Parathyroid adenoma (tissue), 2 donors: ENCODE data around the gene UHRF1.
"Not testable (repeated sequence)": the region's sequence is repeated elsewhere in the genome, so short reads cannot be mapped to it uniquely, and the experiment has no call there.

Source experiments
- H2AFZ ChIP-seq: fragments of 300-600 bp; sonication (generic); one replicate; pipeline ENCODE4 v1.7.0; 2017; ENCODE audit warnings: antibody characterized with exemption, mild to moderate bottlenecking
- H3K27ac ChIP-seq: fragments of 300-600 bp; sonication (generic); one replicate; pipeline ENCODE4 v1.7.0; 2017
- H3K27me3 ChIP-seq: fragments of 300-600 bp; sonication (generic); one replicate; pipeline ENCODE4 v1.7.0; 2017; ENCODE audit warnings: low read length; ENCODE audit not compliant: control insufficient read depth, insufficient read depth
- H3K36me3 ChIP-seq: fragments of 300-600 bp; sonication (generic); one replicate; pipeline ENCODE4 v1.7.0; 2017; ENCODE audit warnings: low read length; ENCODE audit not compliant: control insufficient read depth, insufficient read depth
- H3K4me1 ChIP-seq: fragments of 300-600 bp; sonication (generic); one replicate; pipeline ENCODE4 v1.7.0; 2017; ENCODE audit warnings: control low read depth
- H3K4me2 ChIP-seq: fragments of 300-600 bp; sonication (generic); one replicate; pipeline ENCODE4 v1.7.0; 2017; ENCODE audit warnings: low read length
- H3K4me3 ChIP-seq: fragments of 300-600 bp; sonication (generic); one replicate; pipeline ENCODE4 v1.7.0; 2017; ENCODE audit warnings: low read depth, low read length
- H3K79me2 ChIP-seq: fragments of 300-600 bp; sonication (generic); one replicate; pipeline ENCODE4 v1.7.0; 2017; ENCODE audit warnings: control low read depth
- H3K9ac ChIP-seq: fragments of 300-600 bp; sonication (generic); one replicate; pipeline ENCODE4 v1.7.0; 2017; ENCODE audit warnings: mild to moderate bottlenecking
- H3K9me3 ChIP-seq: fragments of 300-600 bp; sonication (generic); one replicate; pipeline ENCODE4 v1.7.0; 2017; ENCODE audit warnings: low read length; ENCODE audit not compliant: control insufficient read depth
- CTCF ChIP-seq: fragments of 300-600 bp; sonication (generic); IDR thresholded peaks from one replicate; pipeline ENCODE4 v1.7.0; 2017; ENCODE audit warnings: antibody characterized with exemption, mild to moderate bottlenecking
- donor health status: primary hyperparathyroidism.

The UHRF1 gene

GRCh38 chr19:4935444-4935843, 26.1 kb downstream of the UHRF1 start:
- no peaks in the 10 kb centered on the region for H3K27me3 ChIP-seq
- no peak overlapping the region for H3K27ac ChIP-seq
- no peak overlapping the region for H3K4me3 ChIP-seq
- no peaks in the 10 kb centered on the region for H3K9me3 ChIP-seq
- H2AFZ ChIP-seq, result no peak overlapping the region
- no peaks in the 10 kb centered on the region for H3K79me2 ChIP-seq
- H3K4me2 ChIP-seq, result no peak overlapping the region
- TF ChIP-seq CTCF, result no peak
- H3K36me3 ChIP-seq, result no peaks in the 10 kb centered on the region
- H3K9ac ChIP-seq, result no peak overlapping the region
- H3K4me1 ChIP-seq, result no peaks in the 10 kb centered on the region

DNA sequence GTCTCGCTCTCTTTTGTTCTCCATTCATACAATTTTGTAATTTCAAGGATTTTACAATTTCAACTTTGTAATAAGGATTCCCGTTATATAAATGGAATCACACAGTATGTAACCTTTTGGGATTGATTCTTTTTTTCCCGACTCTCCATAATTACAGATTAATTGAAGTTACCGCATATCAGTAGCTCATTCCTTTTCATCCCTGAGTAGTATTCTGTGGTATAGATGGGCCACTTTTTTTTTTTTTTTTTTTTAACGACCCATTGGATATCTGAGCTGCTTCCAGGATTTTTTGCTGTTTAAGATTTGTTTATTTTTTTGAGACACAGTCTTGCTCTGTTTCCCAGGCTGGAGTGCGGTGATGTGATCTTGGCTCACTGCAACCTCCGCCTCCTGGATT, 27.8 kb downstream of the UHRF1 start:
- Histone ChIP-seq H3K79me2 (no peaks in the 10 kb centered on the region), H3K4me1 (no peaks in the 10 kb centered on the region), H3K27ac (no peak overlapping the region), H3K27me3 (no peaks in the 10 kb centered on the region), H3K4me2 (no peak overlapping the region), H3K36me3 (no peaks in the 10 kb centered on the region), H3K9ac (no peak overlapping the region), H3K9me3 (no peaks in the 10 kb centered on the region), H3K4me3 (no peak overlapping the region), H2AFZ (no peak overlapping the region)
- no peak for TF ChIP-seq CTCF

DNA sequence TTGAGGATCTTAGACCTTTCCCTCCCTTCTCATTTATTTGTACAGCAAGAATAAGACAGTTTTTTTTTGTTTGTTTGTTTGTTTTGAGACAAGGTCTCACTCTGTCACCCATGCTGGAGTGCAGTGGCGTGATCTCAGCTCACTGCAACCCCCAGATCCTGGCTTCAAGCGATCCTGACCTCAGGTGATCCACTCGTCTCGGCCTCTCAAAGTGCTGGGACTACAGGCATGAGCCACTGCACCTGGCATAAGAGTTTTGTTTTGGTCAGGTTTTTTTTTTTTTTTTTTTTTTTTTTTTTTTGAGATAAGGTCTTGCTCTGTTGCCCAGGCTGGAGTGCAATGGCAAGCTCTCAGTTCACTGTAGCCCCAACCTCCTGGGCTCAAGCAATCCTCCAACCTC, 29.2 kb downstream of the UHRF1 start:
- H3K27me3 ChIP-seq, H3K9me3 ChIP-seq, H3K4me2 ChIP-seq, H3K27ac ChIP-seq, H2AFZ ChIP-seq, H3K9ac ChIP-seq, H3K36me3 ChIP-seq, H3K4me1 ChIP-seq, H3K79me2 ChIP-seq, H3K4me3 ChIP-seq: not testable (repeated sequence)

- TF ChIP-seq CTCF, result no peak
- no peaks in the 10 kb centered on the region for H3K79me2 ChIP-seq
- H3K4me1 ChIP-seq, result no peaks in the 10 kb centered on the region
- H3K4me3 ChIP-seq, result no peak overlapping the region
- H3K36me3 ChIP-seq, result no peaks in the 10 kb centered on the region
- H3K9me3 ChIP-seq, result no peaks in the 10 kb centered on the region
- H3K4me2 ChIP-seq, result no peak overlapping the region
- H3K9ac ChIP-seq, result no peak overlapping the region
- H3K27me3 ChIP-seq, result no peaks in the 10 kb centered on the region
- no peak overlapping the region for H2AFZ ChIP-seq
- no peak overlapping the region for H3K27ac ChIP-seq
Observed at GRCh38 chr19:4939466-4939865, 30.2 kb downstream of the UHRF1 start.

DNA sequence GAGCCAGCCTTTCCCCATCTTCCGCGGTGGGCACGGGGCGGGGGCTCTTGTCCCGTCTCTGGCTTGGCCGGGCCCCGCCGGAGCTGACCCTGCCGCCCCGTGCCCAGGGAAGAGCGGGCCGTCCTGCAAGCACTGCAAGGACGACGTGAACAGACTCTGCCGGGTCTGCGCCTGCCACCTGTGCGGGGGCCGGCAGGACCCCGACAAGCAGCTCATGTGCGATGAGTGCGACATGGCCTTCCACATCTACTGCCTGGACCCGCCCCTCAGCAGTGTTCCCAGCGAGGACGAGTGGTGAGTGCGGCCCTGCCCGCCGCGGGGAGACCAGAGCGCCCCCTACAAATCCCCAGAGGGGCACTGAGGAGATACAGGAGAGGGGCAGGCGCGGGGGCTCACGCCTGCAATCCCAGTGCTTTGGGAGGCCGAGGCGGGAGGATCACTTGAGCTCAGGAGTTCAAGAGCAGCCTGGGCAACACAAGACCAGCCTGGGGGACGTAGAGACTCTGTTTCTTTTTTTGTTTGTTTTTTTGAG, 32.4 kb downstream of the UHRF1 start:
- not testable (repeated sequence) for H3K36me3 ChIP-seq

GRCh38 chr19:4950650-4951049, 41.3 kb downstream of the UHRF1 start:
- H3K4me2 ChIP-seq, H3K79me2 ChIP-seq, H3K27me3 ChIP-seq, H3K4me1 ChIP-seq, H3K9ac ChIP-seq, H2AFZ ChIP-seq, H3K9me3 ChIP-seq, H3K4me3 ChIP-seq, H3K27ac ChIP-seq, H3K36me3 ChIP-seq: not testable (repeated sequence)

More for the DNA sequence above, 32.4 kb downstream of the UHRF1 start:
- not testable (repeated sequence) for H3K79me2 ChIP-seq, H3K9me3 ChIP-seq, H3K9ac ChIP-seq, H3K4me3 ChIP-seq, H3K27me3 ChIP-seq, H3K4me2 ChIP-seq, H3K4me1 ChIP-seq, H3K27ac ChIP-seq, H2AFZ ChIP-seq
